Duodenal mucosa (tissue), 2 donors: ENCODE measurements around the gene DAD1.

Experiments used
- H3K27ac ChIP-seq: one replicate; pipeline ENCODE4 v1.7.0; 2013; ENCODE audit warnings: low read depth, low read length
- H3K27me3 ChIP-seq, 2 donors: one replicate each; pipeline ENCODE4 v1.7.0; 2013; ENCODE audit warnings: low read length in 2 of 2, control low read depth in 1 of 2; ENCODE audit not compliant: insufficient read depth in 2 of 2, control insufficient read depth in 1 of 2
- H3K36me3 ChIP-seq, 2 donors: one replicate each; pipeline ENCODE4 v1.7.0; 2013; ENCODE audit warnings: low read length in 2 of 2, control low read depth in 1 of 2; ENCODE audit not compliant: insufficient read depth in 2 of 2, control insufficient read depth in 1 of 2
- H3K4me1 ChIP-seq, 2 donors: one replicate each; pipeline ENCODE4 v1.7.0; 2013; ENCODE audit warnings: low read length in 2 of 2, control low read depth in 1 of 2; ENCODE audit not compliant: insufficient read depth in 2 of 2, control insufficient read depth in 1 of 2
- H3K4me3 ChIP-seq, 2 donors: one replicate each; pipeline ENCODE4 v1.7.0; 2013; ENCODE audit warnings: low read length in 2 of 2, low read depth in 1 of 2
- H3K9ac ChIP-seq, 2 donors: one replicate each; pipeline ENCODE4 v1.7.0; 2013; ENCODE audit warnings: low read length in 2 of 2, low read depth in 1 of 2
- H3K9me3 ChIP-seq, 2 donors: one replicate each; pipeline ENCODE4 v1.7.0; 2013; ENCODE audit warnings: low read length in 2 of 2, control low read depth in 1 of 2; ENCODE audit not compliant: control insufficient read depth in 1 of 2

The DAD1 gene

DNA sequence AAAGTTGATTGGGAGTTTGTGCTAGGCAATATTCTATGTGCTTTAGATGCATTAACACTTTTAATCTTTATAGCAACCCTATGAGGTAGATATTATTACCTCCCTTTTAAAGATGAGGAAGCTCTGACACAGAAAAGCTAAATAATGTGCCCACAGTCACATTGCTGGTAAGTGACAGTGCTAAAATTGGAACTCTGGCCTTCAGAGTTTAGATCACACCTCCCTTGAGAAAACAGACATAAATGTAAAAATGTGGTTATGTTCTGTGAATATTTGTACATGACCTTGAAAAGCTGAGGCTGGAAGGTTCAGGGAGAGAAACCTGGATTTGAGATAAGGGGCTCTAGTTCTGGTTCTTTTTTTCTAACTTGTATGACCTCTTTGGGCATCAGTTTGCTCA is 11.0 kb upstream of the DAD1 start:
- Histone ChIP-seq H3K36me3 (peaks cover 29 to 34% of the 10 kb centered on the region in 2 donors), H3K9me3 (no peaks in the 10 kb centered on the region), H3K4me1 (peaks cover 12 to 19% of the 10 kb centered on the region in 2 donors), H3K27ac (no peak overlapping the region), H3K9ac (no peak overlapping the region), H3K27me3 (no peaks in the 10 kb centered on the region), H3K4me3 (peak overlapping the region in 1 of 2 donors; percentile 87)

DNA sequence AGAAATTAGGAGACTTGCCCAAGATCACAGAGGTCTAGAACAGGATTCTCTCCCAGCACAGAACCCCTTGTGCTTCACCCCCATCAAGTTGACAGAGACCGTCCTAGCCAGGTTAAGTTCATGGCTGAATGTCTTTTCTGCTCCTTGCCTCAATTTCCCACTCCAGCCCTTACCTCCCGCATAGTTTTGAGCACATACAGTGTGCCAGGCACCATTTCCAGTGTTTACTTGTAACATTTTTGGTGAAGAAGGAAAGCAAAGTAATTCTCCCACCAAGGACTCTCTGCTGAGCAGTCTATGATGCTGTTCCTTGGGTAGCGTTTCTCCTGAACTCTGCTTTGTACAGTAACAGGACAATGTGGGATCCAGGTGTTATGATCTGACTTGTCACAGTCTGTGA is 10.3 kb upstream of the DAD1 start:
- no peaks in the 10 kb centered on the region for H3K27me3 ChIP-seq
- peak overlapping the region; percentile 87 to 93 for H3K9ac ChIP-seq
- peak overlapping the region; percentile 87 to 94 for H3K4me3 ChIP-seq
- H3K36me3 ChIP-seq, result peaks cover 26 to 28% of the 10 kb centered on the region in 2 donors
- peaks cover 12 to 19% of the 10 kb centered on the region in 2 donors for H3K4me1 ChIP-seq
- no peak overlapping the region for H3K27ac ChIP-seq
- H3K9me3 ChIP-seq, result no peaks in the 10 kb centered on the region

- Histone ChIP-seq H3K27ac (peak overlapping the region; percentile 81), H3K27me3 (no peaks in the 10 kb centered on the region), H3K9ac (peak overlapping the region; percentile 87 to 93), H3K4me1 (peaks cover 12 to 19% of the 10 kb centered on the region in 2 donors), H3K36me3 (peaks cover 24 to 26% of the 10 kb centered on the region in 2 donors), H3K4me3 (peak overlapping the region; percentile 87 to 94), H3K9me3 (no peaks in the 10 kb centered on the region)
Observed at GRCh38 chr14:22598896-22599244, 9.8 kb upstream of the DAD1 start.

DNA sequence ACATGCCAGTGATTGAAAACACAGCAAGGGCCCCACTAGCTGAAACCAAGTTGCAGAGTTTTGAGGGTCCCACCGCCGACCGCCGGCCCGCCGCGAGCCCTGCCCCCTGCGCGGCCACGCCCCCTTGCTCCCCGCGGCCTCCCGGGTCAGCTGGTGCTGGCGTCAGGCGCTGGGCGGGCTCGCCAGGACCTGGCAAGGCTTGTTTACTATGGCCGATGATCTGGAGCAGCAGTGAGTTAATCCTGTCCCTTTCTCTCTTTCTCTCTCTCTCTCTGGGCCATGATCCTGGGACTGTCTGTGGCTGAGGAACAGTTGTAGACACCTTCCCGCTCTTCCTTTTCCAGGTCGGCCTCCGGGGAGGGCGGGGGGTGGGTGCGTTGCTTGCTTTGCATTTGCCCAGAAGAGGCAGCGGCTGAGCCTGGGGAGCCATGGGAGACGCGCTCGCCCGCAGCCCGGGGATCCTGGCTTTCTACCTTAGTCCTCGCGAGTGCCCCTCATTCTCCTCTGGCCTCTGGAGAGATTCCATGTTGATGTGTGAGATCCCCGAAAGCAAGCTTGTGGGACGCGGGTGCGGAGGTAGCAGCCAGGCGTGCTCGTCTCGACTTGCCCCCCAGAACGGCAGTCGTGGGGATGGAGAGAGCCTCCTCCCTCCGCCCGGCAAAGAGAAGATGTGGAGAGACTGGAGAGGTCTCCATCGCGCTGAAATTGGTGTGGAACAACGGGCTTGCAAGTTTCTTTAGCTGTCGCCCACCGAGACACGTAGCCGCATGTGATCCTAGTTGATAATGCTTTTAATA is 9.3 kb upstream of the DAD1 start, which contains the start of gene ABHD4:
TSS of gene ABHD4 (plus strand) at position 202 of the 797 bp plus-strand sequence. CDS start at position 209, 7 bp downstream.
- H3K36me3 ChIP-seq, result peaks cover 19 to 21% of the 10 kb centered on the region in 2 donors
- no peaks in the 10 kb centered on the region for H3K9me3 ChIP-seq
- H3K9ac ChIP-seq, result peak within 1 kb of the TSS; percentile 87 to 93
- peaks cover 12 to 19% of the 10 kb centered on the region in 2 donors for H3K4me1 ChIP-seq
- H3K4me3 ChIP-seq, result peak within 1 kb of the TSS; percentile 87 to 94
- no peaks in the 10 kb centered on the region for H3K27me3 ChIP-seq
- peak within 1 kb of the TSS; percentile 81 for H3K27ac ChIP-seq

DNA sequence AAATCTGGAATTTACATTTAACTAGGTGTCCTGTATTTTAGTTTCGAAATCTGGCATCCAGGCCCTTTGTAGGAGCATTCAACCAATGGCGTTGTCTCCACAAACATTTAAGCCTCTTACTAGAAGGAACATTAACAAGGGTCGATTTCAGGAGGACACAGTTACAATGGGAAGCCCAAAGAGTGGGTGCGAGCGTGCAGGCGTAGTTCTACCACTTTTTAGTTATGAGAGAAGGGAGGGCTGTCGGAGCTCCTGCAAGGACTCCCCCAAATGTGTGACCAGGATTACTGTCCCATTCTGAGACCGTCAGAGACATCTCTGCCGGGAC is 8.7 kb upstream of the DAD1 start:
- Histone ChIP-seq H3K4me3 (peak overlapping the region; percentile 87 to 94), H3K36me3 (peaks cover 13 to 15% of the 10 kb centered on the region in 2 donors), H3K27ac (peak overlapping the region; percentile 81), H3K9me3 (no peaks in the 10 kb centered on the region), H3K9ac (peak overlapping the region; percentile 87 to 93), H3K4me1 (peaks cover 12 to 19% of the 10 kb centered on the region in 2 donors), H3K27me3 (no peaks in the 10 kb centered on the region)

DNA sequence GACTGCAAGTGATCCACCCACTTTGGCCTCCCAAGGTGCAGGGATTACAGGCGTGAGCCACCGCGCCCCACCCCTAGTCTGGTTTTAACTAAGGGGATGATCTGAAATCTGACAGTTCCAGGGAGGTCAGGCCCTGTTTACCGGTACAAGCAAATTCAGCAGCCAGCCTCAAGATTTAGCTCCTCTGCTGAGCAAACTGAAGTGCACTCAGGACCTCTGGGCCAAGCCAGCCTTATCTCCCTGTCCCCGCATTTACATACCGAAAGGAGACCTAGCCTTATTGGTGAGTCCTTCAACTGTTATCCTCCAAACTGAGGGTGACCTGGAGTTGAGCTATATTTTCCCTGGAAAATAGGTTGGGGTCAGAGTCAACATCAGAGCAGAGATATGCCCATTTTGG is 8.2 kb upstream of the DAD1 start:
- H3K9ac ChIP-seq, result peak overlapping the region in 1 of 2 donors; percentile 93
- no peak overlapping the region for H3K27ac ChIP-seq

GRCh38 chr14:22596354-22596879 is 7.4 kb upstream of the DAD1 start:
- Histone ChIP-seq H3K36me3 (peaks cover under 1 to 2% of the 10 kb centered on the region in 2 donors), H3K4me1 (peaks cover 12 to 14% of the 10 kb centered on the region in 2 donors), H3K9ac (no peak overlapping the region), H3K27ac (no peak overlapping the region), H3K4me3 (no peak overlapping the region), H3K27me3 (no peaks in the 10 kb centered on the region), H3K9me3 (no peaks in the 10 kb centered on the region)

More for the DNA sequence above, 8.2 kb upstream of the DAD1 start:
- Histone ChIP-seq H3K4me1 (peaks cover 12 to 19% of the 10 kb centered on the region in 2 donors), H3K9me3 (no peaks in the 10 kb centered on the region), H3K4me3 (peak overlapping the region; percentile 87 to 94), H3K36me3 (peaks cover 9 to 10% of the 10 kb centered on the region in 2 donors), H3K27me3 (no peaks in the 10 kb centered on the region)

DNA sequence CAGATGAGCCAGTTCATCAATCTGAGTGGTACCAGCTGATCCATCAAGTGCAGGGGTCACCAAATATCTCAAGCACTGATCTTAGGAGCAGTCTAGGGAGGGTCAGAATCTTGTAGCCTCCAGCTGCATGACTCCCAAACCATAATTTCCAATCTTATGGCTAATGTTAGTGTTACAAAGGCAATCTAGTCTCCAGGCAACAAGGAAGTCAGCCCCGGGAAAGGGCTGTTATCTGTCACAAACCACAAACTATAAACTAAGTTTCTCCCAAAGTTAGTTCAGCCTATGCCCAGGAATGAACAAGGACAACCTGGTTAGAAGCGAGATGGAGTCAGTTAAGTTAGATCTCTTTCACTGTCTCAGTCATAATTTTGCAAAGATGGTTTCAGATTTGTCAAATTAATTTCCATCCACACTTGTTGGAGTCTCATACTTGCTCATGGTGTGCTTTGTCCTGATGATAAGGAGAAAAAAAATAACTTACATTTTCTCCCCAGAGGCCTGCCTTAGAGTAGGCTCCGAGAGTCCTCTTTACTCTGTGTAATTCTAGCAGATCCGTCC is 5.2 kb upstream of the DAD1 start:
- Histone ChIP-seq H3K9me3 (no peaks in the 10 kb centered on the region), H3K4me1 (peaks cover 9 to 16% of the 10 kb centered on the region in 2 donors), H3K27ac (no peak overlapping the region)

DNA sequence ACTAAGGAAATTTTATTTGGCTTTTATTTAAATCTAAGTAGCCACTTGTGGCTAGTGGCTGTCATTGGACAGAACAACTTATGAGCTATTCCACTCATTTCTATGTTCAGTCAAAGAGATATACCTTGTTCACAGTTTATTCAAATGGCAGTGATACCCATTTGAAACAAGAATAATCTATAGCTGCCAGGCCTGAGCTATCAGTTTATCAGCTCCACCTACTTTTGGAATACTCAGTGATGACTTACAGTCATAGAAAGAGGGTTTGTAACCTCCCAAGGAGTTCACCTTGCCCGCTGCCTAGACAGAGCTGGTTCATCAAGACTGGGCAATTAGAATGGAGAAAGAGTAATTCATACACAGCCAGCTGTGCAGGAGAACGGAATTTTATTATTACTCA is 4.6 kb upstream of the DAD1 start:
- Histone ChIP-seq H3K4me1 (peaks cover 7 to 16% of the 10 kb centered on the region in 2 donors), H3K9ac (no peak overlapping the region), H3K4me3 (no peak overlapping the region), H3K9me3 (no peaks in the 10 kb centered on the region), H3K27me3 (no peaks in the 10 kb centered on the region), H3K36me3 (no peaks in the 10 kb centered on the region), H3K27ac (no peak overlapping the region)

More for the DNA sequence above, 5.2 kb upstream of the DAD1 start:
- no peak overlapping the region for H3K9ac ChIP-seq
- no peaks in the 10 kb centered on the region for H3K36me3 ChIP-seq
- H3K27me3 ChIP-seq, result no peaks in the 10 kb centered on the region
- no peak overlapping the region for H3K4me3 ChIP-seq

DNA sequence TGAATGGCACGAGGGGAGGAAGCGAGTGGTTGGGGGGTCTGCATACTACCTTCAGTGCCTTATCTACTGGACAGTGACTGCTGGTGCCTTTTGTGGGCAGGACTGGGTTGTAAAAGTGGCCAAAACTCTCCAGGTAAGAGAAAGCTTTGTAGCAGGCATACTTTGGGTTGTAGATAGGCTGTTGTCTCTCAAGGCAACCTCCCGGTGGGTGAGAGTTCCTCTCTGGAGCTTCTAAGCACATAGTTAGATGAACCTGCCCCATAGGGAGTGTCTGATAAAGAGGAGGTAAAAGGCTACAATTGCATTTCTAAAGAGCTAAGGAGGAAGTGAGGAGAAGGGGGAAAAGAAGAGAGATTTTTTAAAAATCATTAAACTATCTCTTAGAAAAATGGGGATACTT is 4.2 kb upstream of the DAD1 start:
- Histone ChIP-seq H3K4me1 (peaks cover 9 to 21% of the 10 kb centered on the region in 2 donors), H3K36me3 (no peaks in the 10 kb centered on the region), H3K27me3 (no peaks in the 10 kb centered on the region), H3K9ac (no peak overlapping the region), H3K27ac (no peak overlapping the region), H3K9me3 (no peaks in the 10 kb centered on the region), H3K4me3 (no peak overlapping the region)
